GM12864 (cell line): Measurements from ENCODE around the gene PML.

Experiments used
- DNase-seq: peaks from one replicate; pipeline ENCODE4 v3.0.0-alpha.2; 2011; ENCODE audit warnings: low read depth
- H3K4me3 ChIP-seq: 2 replicates; pipeline ENCODE4 v1.5.1; 2011; ENCODE audit warnings: mild to moderate bottlenecking, low read depth, low read length, control low read depth
- TF ChIP-seq, protein P1 (sequence below): IDR thresholded peaks from 2 replicates; pipeline ENCODE4 v1.5.1; 2011; ENCODE audit warnings: low read depth, mild to moderate bottlenecking, moderate library complexity, low read length, control low read depth, inconsistent platforms; ENCODE audit errors: missing control alignments

The PML gene

DNA sequence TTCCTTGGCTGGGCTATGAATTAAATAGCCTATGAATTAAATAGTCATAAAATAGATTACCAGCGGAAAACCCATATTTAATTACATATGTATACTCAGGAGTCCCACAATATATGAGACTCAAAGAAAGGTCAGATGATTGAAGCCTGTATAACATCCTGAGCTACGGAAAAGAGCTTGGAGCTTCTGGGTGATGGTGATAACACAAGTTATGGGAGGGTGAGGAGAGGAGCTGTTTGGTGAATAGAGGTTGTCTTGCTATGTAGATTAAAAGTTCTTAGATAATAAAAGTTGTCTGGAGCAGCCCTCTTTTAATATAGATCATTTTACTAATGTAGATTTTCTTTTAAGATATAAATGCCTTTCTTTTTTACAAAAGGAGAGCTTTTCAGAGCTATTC, 1.8 kb downstream of the PML start:
- H3K4me3 ChIP-seq = peak overlapping the region; percentile 73
- no peak for DNase-seq
- TF ChIP-seq, protein P1, sequence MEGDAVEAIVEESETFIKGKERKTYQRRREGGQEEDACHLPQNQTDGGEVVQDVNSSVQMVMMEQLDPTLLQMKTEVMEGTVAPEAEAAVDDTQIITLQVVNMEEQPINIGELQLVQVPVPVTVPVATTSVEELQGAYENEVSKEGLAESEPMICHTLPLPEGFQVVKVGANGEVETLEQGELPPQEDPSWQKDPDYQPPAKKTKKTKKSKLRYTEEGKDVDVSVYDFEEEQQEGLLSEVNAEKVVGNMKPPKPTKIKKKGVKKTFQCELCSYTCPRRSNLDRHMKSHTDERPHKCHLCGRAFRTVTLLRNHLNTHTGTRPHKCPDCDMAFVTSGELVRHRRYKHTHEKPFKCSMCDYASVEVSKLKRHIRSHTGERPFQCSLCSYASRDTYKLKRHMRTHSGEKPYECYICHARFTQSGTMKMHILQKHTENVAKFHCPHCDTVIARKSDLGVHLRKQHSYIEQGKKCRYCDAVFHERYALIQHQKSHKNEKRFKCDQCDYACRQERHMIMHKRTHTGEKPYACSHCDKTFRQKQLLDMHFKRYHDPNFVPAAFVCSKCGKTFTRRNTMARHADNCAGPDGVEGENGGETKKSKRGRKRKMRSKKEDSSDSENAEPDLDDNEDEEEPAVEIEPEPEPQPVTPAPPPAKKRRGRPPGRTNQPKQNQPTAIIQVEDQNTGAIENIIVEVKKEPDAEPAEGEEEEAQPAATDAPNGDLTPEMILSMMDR = no peak

DNA sequence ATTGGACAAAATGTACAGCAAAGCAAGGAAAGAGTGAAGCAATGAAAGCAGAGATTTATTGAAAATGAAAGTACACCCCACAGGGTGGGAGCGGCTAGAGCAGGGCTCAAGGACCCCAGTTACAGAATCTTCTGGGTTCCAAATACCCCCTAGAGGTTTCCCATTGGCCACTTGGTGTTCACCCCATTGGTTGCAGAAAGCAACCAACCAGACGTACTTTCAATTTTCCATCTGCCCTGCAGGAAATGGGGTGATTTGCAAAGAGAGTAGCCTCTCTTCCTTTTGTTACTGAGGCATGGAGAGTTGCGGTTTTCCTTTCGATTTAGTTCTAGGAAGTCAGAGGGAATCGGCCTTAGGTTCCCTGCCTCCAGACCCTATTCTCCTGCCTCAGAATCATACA, 2.4 kb downstream of the PML start:
- peak overlapping the region; percentile 73 for H3K4me3 ChIP-seq
- TF ChIP-seq, protein P1 = no peak
- no peak for DNase-seq

DNA sequence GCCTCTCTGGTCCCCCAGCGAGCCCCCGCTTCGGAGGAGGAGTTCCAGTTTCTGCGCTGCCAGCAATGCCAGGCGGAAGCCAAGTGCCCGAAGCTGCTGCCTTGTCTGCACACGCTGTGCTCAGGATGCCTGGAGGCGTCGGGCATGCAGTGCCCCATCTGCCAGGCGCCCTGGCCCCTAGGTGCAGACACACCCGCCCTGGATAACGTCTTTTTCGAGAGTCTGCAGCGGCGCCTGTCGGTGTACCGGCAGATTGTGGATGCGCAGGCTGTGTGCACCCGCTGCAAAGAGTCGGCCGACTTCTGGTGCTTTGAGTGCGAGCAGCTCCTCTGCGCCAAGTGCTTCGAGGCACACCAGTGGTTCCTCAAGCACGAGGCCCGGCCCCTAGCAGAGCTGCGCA, 3.5 kb downstream of the PML start:
- DNase-seq = no peak
- TF ChIP-seq, protein P1 = no peak
- H3K4me3 ChIP-seq = 0 out of 2 replicates have a peak overlapping the region, but pooled peaks have one; percentile 73

DNA sequence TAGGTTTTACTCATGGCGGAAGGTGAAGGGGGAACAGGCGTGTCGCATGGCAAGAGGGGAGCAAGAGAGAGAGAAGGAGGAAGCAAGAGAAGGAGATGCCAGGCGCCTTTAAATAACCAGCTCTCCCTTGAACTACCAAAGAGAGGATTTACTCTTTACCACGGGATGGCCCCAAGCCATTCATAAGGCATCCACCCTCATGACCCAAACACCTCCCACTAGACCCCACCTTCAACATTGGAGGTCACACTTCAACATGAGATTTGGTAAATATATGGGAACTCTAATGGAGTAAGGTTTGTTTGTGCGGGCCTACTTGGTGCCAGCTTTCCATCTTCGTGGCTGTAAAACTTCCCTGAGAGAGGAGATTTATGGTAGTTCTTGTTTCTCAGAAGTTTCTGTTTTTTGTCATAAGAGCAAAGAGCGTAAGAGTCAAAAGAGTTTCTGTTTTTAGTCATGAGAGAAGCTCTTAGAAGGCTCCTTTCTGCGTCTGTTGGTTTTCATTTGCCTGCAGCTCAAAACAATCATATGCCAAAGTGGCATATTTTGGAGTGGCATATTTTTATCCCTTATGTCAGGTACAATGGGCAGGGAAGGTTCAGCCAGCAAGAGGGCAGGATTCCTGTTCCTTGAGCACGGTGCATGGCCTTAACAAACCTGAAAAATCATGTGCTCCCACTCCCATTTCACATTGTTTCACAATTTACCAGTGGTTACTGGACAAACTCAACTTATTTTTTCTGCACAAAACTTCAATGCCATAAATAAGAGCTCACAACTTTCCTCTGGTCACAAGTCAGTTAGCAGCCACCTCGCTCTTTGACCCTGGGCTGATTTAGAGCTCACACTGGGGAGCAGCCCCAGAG, 12.5 kb downstream of the PML start:
- H3K4me3 ChIP-seq = no peak overlapping the region
- TF ChIP-seq, protein P1 = no peak
- no peak for DNase-seq

DNA sequence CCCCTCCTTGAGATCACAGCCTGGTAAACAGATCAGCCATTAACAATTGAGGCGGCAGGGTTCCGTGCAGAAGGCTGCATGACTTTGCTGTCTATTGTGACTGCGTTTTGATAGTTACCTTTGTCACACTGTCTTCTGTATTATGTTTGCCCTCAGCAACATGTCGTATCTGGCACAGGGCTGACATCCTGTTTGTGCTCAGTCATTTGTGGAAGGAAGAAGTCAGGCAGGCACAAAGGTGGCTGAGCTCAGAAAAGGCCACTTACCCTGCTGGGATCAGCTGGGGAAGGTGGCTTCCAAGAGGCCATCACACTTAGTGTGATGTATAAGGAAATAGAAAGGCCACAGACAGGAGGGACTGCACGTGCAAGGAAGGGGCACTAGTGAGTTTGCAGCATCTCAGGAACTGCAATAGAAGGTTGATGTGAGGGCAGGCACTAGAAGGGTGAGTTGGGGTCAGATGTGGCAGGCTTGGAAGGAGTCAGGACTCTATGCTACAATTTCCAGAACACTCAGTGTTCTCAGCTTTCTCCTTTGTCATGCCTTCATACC, 13.4 kb downstream of the PML start:
- TF ChIP-seq, protein P1 = no peak
- H3K4me3 ChIP-seq = no peak overlapping the region
- no peak for DNase-seq

DNA sequence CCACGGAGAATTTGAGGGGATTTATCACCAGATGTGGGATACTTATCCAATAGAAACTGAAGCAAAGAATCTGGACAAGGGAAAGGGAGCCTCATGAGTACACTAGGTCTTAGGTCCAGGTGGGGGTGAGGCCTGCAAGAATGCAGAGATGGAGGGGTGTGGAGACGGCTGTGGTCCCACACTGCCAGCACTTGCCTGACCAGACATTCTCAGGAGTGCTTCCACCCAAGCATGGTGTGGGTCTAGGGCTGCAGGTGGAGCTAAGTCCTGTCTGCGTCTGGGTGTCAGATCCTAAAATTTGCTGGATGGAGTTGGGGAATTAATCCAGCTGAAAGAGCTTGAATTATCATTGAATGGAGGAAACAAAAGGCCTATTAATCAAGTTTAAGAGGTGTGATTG, 14.4 kb downstream of the PML start:
- no peak overlapping the region for H3K4me3 ChIP-seq
- TF ChIP-seq, protein P1 = no peak
- DNase-seq = no peak
